ENCODE measurements around the gene TRABD2A.

TRABD2A gene

DNA sequence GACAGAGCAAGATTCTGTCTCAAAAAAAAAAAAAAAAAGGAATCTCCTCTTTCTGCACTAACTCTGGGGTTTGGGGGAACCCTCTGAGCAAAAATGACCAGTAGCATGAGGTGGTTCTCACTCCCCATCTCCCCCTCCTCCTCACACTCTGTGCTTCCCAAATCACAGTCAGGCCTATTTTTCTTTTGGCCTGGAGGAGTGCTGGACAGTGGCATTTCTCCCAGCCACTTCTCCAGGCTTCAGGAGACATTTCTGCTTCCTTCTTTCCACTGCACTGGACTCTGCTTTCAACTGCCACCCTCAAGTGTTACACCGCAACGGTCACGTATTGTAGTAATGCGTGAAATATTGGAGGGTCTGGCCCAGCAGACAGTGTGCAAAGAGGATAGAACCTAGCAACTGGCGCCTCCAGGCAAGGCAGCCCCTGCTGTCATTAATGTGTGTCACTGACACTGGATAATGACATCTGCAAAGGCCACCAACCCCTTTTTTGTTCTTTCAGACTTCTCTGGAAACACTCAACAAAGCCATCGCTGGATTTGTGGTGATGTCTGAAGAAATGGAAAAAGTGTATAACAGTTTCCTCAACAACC lies 68.9 kb downstream of the TRABD2A start:
- H3K27me3 ChIP-seq (ENCODE audit: control insufficient read depth, insufficient read depth, low read length): no peaks in the 10 kb centered on the region
- no peak overlapping the region for H3K9ac ChIP-seq (ENCODE audit: low read depth, low read length)
- no peaks in the 10 kb centered on the region for H3K4me1 ChIP-seq (ENCODE audit: control insufficient read depth, insufficient read depth, low read length)
- H3K36me3 ChIP-seq (ENCODE audit: control insufficient read depth, insufficient read depth, low read length): no peaks in the 10 kb centered on the region
- H3K27ac ChIP-seq (ENCODE audit: low read depth, low read length): no peak overlapping the region
- no peaks in the 10 kb centered on the region for H3K9me3 ChIP-seq (ENCODE audit: control insufficient read depth, insufficient read depth, low read length)
- no peak overlapping the region for H3K4me3 ChIP-seq (ENCODE audit: low read depth, low read length)

- Histone ChIP-seq H3K4me1 (ENCODE audit: control insufficient read depth, insufficient read depth, low read length) (no peaks in the 10 kb centered on the region), H3K27me3 (ENCODE audit: control insufficient read depth, insufficient read depth, low read length) (no peaks in the 10 kb centered on the region), H3K4me3 (ENCODE audit: low read depth, low read length) (no peak overlapping the region), H3K9me3 (ENCODE audit: control insufficient read depth, insufficient read depth, low read length) (no peaks in the 10 kb centered on the region), H3K27ac (ENCODE audit: low read depth, low read length) (no peak overlapping the region), H3K36me3 (ENCODE audit: control insufficient read depth, insufficient read depth, low read length) (no peaks in the 10 kb centered on the region), H3K9ac (ENCODE audit: low read depth, low read length) (no peak overlapping the region)
These were observed 72.6 kb downstream of the TRABD2A start for GRCh38 chr2:84808279-84808678.

GRCh38 chr2:84807063-84807485 lies 73.8 kb downstream of the TRABD2A start:
- Histone ChIP-seq H3K4me1 (ENCODE audit: control insufficient read depth, insufficient read depth, low read length) (no peaks in the 10 kb centered on the region), H3K9ac (ENCODE audit: low read depth, low read length) (no peak overlapping the region), H3K9me3 (ENCODE audit: control insufficient read depth, insufficient read depth, low read length) (no peaks in the 10 kb centered on the region), H3K36me3 (ENCODE audit: control insufficient read depth, insufficient read depth, low read length) (no peaks in the 10 kb centered on the region), H3K4me3 (ENCODE audit: low read depth, low read length) (no peak overlapping the region), H3K27ac (ENCODE audit: low read depth, low read length) (no peak overlapping the region), H3K27me3 (ENCODE audit: control insufficient read depth, insufficient read depth, low read length) (no peaks in the 10 kb centered on the region)

- H3K4me1 ChIP-seq (ENCODE audit: control insufficient read depth, insufficient read depth, low read length): 0 out of 2 replicates have a peak, but pooled peaks cover under 1% of the 10 kb centered on the region
- H3K36me3 ChIP-seq (ENCODE audit: control insufficient read depth, insufficient read depth, low read length): no peaks in the 10 kb centered on the region
- no peaks in the 10 kb centered on the region for H3K27me3 ChIP-seq (ENCODE audit: control insufficient read depth, insufficient read depth, low read length)
- no peak overlapping the region for H3K27ac ChIP-seq (ENCODE audit: low read depth, low read length)
- H3K9ac ChIP-seq (ENCODE audit: low read depth, low read length): no peak overlapping the region
- no peak overlapping the region for H3K4me3 ChIP-seq (ENCODE audit: low read depth, low read length)
- no peaks in the 10 kb centered on the region for H3K9me3 ChIP-seq (ENCODE audit: control insufficient read depth, insufficient read depth, low read length)
These were observed 75.5 kb downstream of the TRABD2A start for GRCh38 chr2:84805250-84805958.

GRCh38 chr2:84801811-84802210 lies 79.1 kb downstream of the TRABD2A start:
- Histone ChIP-seq H3K4me3 (ENCODE audit: low read depth, low read length) (no peak overlapping the region), H3K27ac (ENCODE audit: low read depth, low read length) (no peak overlapping the region), H3K9me3 (ENCODE audit: control insufficient read depth, insufficient read depth, low read length) (no peaks in the 10 kb centered on the region), H3K4me1 (ENCODE audit: control insufficient read depth, insufficient read depth, low read length) (peaks cover 13% of the 10 kb centered on the region), H3K36me3 (ENCODE audit: control insufficient read depth, insufficient read depth, low read length) (no peaks in the 10 kb centered on the region), H3K9ac (ENCODE audit: low read depth, low read length) (no peak overlapping the region), H3K27me3 (ENCODE audit: control insufficient read depth, insufficient read depth, low read length) (no peaks in the 10 kb centered on the region)

GRCh38 chr2:84800194-84800805 lies 80.6 kb downstream of the TRABD2A start:
- Histone ChIP-seq H3K4me3 (ENCODE audit: low read depth, low read length) (peak overlapping the region; percentile 40), H3K9ac (ENCODE audit: low read depth, low read length) (no peak overlapping the region), H3K9me3 (ENCODE audit: control insufficient read depth, insufficient read depth, low read length) (no peaks in the 10 kb centered on the region), H3K4me1 (ENCODE audit: control insufficient read depth, insufficient read depth, low read length) (peaks cover 13% of the 10 kb centered on the region), H3K36me3 (ENCODE audit: control insufficient read depth, insufficient read depth, low read length) (no peaks in the 10 kb centered on the region), H3K27me3 (ENCODE audit: control insufficient read depth, insufficient read depth, low read length) (no peaks in the 10 kb centered on the region), H3K27ac (ENCODE audit: low read depth, low read length) (peak overlapping the region; percentile 78)

- H3K27ac ChIP-seq (ENCODE audit: low read depth, low read length): peak overlapping the region; percentile 78
- H3K4me3 ChIP-seq (ENCODE audit: low read depth, low read length): peak overlapping the region; percentile 40
- peaks cover 13% of the 10 kb centered on the region for H3K4me1 ChIP-seq (ENCODE audit: control insufficient read depth, insufficient read depth, low read length)
- H3K9ac ChIP-seq (ENCODE audit: low read depth, low read length): no peak overlapping the region
- no peaks in the 10 kb centered on the region for H3K36me3 ChIP-seq (ENCODE audit: control insufficient read depth, insufficient read depth, low read length)
- no peaks in the 10 kb centered on the region for H3K9me3 ChIP-seq (ENCODE audit: control insufficient read depth, insufficient read depth, low read length)
- no peaks in the 10 kb centered on the region for H3K27me3 ChIP-seq (ENCODE audit: control insufficient read depth, insufficient read depth, low read length)
These were observed 81.1 kb downstream of the TRABD2A start for GRCh38 chr2:84799772-84800171.

DNA sequence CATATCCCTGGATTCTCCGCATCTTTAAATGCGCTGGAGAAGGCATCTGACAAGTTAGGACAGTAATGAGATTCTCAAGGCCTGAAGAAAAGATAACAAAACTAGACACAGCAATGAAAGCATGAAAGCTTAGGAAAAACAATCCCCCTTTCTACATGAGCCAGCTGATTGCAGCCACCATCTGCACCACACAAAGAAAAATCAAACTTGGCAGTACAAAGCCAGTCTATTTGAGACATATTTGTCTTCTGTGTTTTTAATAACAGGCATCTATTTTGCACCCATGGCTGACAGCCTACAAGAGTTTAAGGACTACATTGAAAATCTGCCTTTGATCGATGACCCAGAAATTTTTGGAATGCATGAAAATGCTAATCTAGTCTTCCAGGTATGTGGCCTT lies 83.6 kb downstream of the TRABD2A start:
- peaks cover 13% of the 10 kb centered on the region for H3K4me1 ChIP-seq (ENCODE audit: control insufficient read depth, insufficient read depth, low read length)
- no peaks in the 10 kb centered on the region for H3K27me3 ChIP-seq (ENCODE audit: control insufficient read depth, insufficient read depth, low read length)
- H3K27ac ChIP-seq (ENCODE audit: low read depth, low read length): no peak overlapping the region
- no peaks in the 10 kb centered on the region for H3K36me3 ChIP-seq (ENCODE audit: control insufficient read depth, insufficient read depth, low read length)
- H3K9ac ChIP-seq (ENCODE audit: low read depth, low read length): no peak overlapping the region
- no peaks in the 10 kb centered on the region for H3K9me3 ChIP-seq (ENCODE audit: control insufficient read depth, insufficient read depth, low read length)
- no peak overlapping the region for H3K4me3 ChIP-seq (ENCODE audit: low read depth, low read length)

GRCh38 chr2:84796798-84797197 lies 84.1 kb downstream of the TRABD2A start:
- Histone ChIP-seq H3K4me3 (ENCODE audit: low read depth, low read length) (no peak overlapping the region), H3K27ac (ENCODE audit: low read depth, low read length) (no peak overlapping the region), H3K27me3 (ENCODE audit: control insufficient read depth, insufficient read depth, low read length) (no peaks in the 10 kb centered on the region), H3K9me3 (ENCODE audit: control insufficient read depth, insufficient read depth, low read length) (no peaks in the 10 kb centered on the region), H3K4me1 (ENCODE audit: control insufficient read depth, insufficient read depth, low read length) (peaks cover 13% of the 10 kb centered on the region), H3K36me3 (ENCODE audit: control insufficient read depth, insufficient read depth, low read length) (no peaks in the 10 kb centered on the region), H3K9ac (ENCODE audit: low read depth, low read length) (no peak overlapping the region)

DNA sequence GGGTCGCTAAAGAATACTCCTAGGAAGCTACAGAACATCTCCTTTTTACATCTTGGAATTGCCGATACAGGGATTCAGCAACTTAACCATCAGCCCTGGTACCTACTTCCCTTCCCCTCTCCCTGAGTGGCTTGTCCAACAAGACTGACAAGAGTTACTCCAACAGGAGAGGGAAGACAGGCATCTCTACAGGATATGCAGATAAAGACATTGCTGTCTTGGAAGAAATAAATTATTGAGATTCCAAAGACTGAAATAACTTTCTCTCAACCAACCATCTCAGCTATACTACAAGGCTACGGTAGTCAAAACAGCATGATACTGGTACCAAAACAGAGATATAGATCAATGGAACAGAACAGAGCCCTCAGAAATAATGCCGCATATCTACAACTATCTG lies 87.2 kb downstream of the TRABD2A start:
- Histone ChIP-seq H3K9me3 (ENCODE audit: control insufficient read depth, insufficient read depth, low read length) (no peaks in the 10 kb centered on the region), H3K4me3 (ENCODE audit: low read depth, low read length) (no peak overlapping the region), H3K9ac (ENCODE audit: low read depth, low read length) (no peak overlapping the region), H3K36me3 (ENCODE audit: control insufficient read depth, insufficient read depth, low read length) (no peaks in the 10 kb centered on the region), H3K27ac (ENCODE audit: low read depth, low read length) (no peak overlapping the region), H3K4me1 (ENCODE audit: control insufficient read depth, insufficient read depth, low read length) (no peaks in the 10 kb centered on the region), H3K27me3 (ENCODE audit: control insufficient read depth, insufficient read depth, low read length) (no peaks in the 10 kb centered on the region)

DNA sequence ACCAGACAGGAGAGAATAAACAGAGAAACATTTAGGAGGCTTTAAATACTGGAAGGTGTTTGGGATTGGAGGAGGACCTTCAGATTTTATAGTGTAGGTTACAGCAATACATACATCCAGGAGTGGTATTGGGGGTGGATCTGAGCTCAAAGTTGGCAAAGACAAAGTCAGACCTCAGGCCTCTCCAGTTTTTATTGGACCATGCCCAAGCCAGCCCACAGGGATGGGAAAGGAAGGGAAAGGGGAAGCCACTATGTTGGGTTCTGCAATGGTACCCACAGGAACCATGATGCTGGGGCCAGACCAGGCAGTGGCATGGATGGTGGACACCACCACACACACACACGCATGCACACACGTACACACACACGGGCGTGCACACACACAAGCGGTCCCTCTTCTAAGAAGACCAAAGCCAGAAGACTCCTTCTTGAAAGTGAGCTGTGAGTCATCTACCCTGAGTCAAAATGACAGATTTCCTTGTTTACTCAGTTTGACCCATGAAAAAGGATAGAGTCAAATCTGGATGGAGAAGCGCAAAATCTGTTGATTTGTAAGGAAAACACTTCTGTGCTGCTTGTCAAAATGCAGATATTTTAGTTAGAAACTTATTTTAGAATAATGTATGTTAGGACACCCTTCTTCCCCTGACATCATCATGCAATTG lies 87.9 kb downstream of the TRABD2A start:
- no peak overlapping the region for H3K4me3 ChIP-seq (ENCODE audit: low read depth, low read length)
- H3K27ac ChIP-seq (ENCODE audit: low read depth, low read length): no peak overlapping the region
- H3K9me3 ChIP-seq (ENCODE audit: control insufficient read depth, insufficient read depth, low read length): no peaks in the 10 kb centered on the region
- H3K9ac ChIP-seq (ENCODE audit: low read depth, low read length): no peak overlapping the region
- no peaks in the 10 kb centered on the region for H3K36me3 ChIP-seq (ENCODE audit: control insufficient read depth, insufficient read depth, low read length)
- H3K4me1 ChIP-seq (ENCODE audit: control insufficient read depth, insufficient read depth, low read length): no peaks in the 10 kb centered on the region
- H3K27me3 ChIP-seq (ENCODE audit: control insufficient read depth, insufficient read depth, low read length): no peaks in the 10 kb centered on the region

All from HUES48 (cell line).